ENCODE data around the gene GCC1. TPM values are rescaled to one million over a fixed set of nuclear protein-coding genes. Genes with fewer than 3 reads are reported as not detected.

Gene GCC1
- total and polyA plus RNA-seq, 2 experiments from 2014 or later: 9.6 to 15.6 TPM

GRCh38 chr7:127595737-127596136 lies 10.3 kb upstream of the GCC1 start:
- Histone ChIP-seq H3K27ac (no peak overlapping the region), H3K4me1 (ENCODE audit: low read depth) (no peaks in the 10 kb centered on the region), H3K27me3 (no peaks in the 10 kb centered on the region), H3K4me3 (no peak overlapping the region), H3K36me3 (peaks cover 2% of the 10 kb centered on the region), H3K9me3 (ENCODE audit: low read depth) (no peaks in the 10 kb centered on the region)
- DNase-seq (ENCODE audit: low read depth in 1 of 2, low spot score in 1 of 2): no peak
- TF ChIP-seq CTCF (IDR thresholded peaks at IDR 0.05; ENCODE audit: low read depth, low read length): no peak

- no peaks in the 10 kb centered on the region for H3K9me3 ChIP-seq (ENCODE audit: low read depth)
- H3K36me3 ChIP-seq: peaks cover 6% of the 10 kb centered on the region
- no peaks in the 10 kb centered on the region for H3K4me1 ChIP-seq (ENCODE audit: low read depth)
- no peak overlapping the region for H3K27ac ChIP-seq
- no peaks in the 10 kb centered on the region for H3K27me3 ChIP-seq
- no peak for TF ChIP-seq CTCF (IDR thresholded peaks at IDR 0.05; ENCODE audit: low read depth, low read length)
- no peak for DNase-seq (ENCODE audit: low read depth in 1 of 2, low spot score in 1 of 2)
- H3K4me3 ChIP-seq: no peak overlapping the region
These were observed 9.1 kb upstream of the GCC1 start for GRCh38 chr7:127594490-127594889.

- Histone ChIP-seq H3K9me3 (ENCODE audit: low read depth) (no peaks in the 10 kb centered on the region), H3K4me3 (no peak overlapping the region), H3K27me3 (no peaks in the 10 kb centered on the region), H3K27ac (no peak overlapping the region), H3K4me1 (ENCODE audit: low read depth) (no peaks in the 10 kb centered on the region), H3K36me3 (peaks cover 6% of the 10 kb centered on the region)
- DNase-seq (ENCODE audit: low read depth in 1 of 2, low spot score in 1 of 2): no peak
- no peak for TF ChIP-seq CTCF (IDR thresholded peaks at IDR 0.05; ENCODE audit: low read depth, low read length)
These were observed 7.2 kb upstream of the GCC1 start for GRCh38 chr7:127592550-127592949.

- no peaks in the 10 kb centered on the region for H3K27me3 ChIP-seq
- no peaks in the 10 kb centered on the region for H3K9me3 ChIP-seq (ENCODE audit: low read depth)
- no peaks in the 10 kb centered on the region for H3K4me1 ChIP-seq (ENCODE audit: low read depth)
- DNase-seq (ENCODE audit: low read depth in 1 of 2, low spot score in 1 of 2): no peak
- no peak for TF ChIP-seq CTCF (IDR thresholded peaks at IDR 0.05; ENCODE audit: low read depth, low read length)
- H3K36me3 ChIP-seq: peaks cover 6% of the 10 kb centered on the region
- no peak overlapping the region for H3K27ac ChIP-seq
- H3K4me3 ChIP-seq: no peak overlapping the region
These were observed 6.2 kb upstream of the GCC1 start for GRCh38 chr7:127591591-127591990.

- Histone ChIP-seq H3K9me3 (ENCODE audit: low read depth) (no peaks in the 10 kb centered on the region), H3K4me3 (no peak overlapping the region), H3K36me3 (peaks cover 6% of the 10 kb centered on the region), H3K4me1 (ENCODE audit: low read depth) (no peaks in the 10 kb centered on the region), H3K27ac (no peak overlapping the region), H3K27me3 (no peaks in the 10 kb centered on the region)
- no peak for DNase-seq (ENCODE audit: low read depth in 1 of 2, low spot score in 1 of 2)
- no peak for TF ChIP-seq CTCF (IDR thresholded peaks at IDR 0.05; ENCODE audit: low read depth, low read length)
These were observed 5.8 kb upstream of the GCC1 start for GRCh38 chr7:127591189-127591588.

- Histone ChIP-seq H3K4me3 (no peak overlapping the region), H3K9me3 (ENCODE audit: low read depth) (no peaks in the 10 kb centered on the region), H3K27me3 (no peaks in the 10 kb centered on the region), H3K36me3 (peaks cover 6% of the 10 kb centered on the region), H3K27ac (no peak overlapping the region), H3K4me1 (ENCODE audit: low read depth) (no peaks in the 10 kb centered on the region)
- TF ChIP-seq CTCF (IDR thresholded peaks at IDR 0.05; ENCODE audit: low read depth, low read length): no peak
- no peak for DNase-seq (ENCODE audit: low read depth in 1 of 2, low spot score in 1 of 2)
These were observed 4.5 kb upstream of the GCC1 start for GRCh38 chr7:127589896-127590295.
